Adrenal gland (tissue), 5 donors: ENCODE data around the gene KCNK13.

Experiments used
- POLR2A ChIP-seq, 2 donors: fragments of 450-650 bp; IDR thresholded peaks; one replicate each; pipeline ENCODE4 v1.6.1; 2017; ENCODE audit warnings: antibody characterized with exemption in 2 of 2, mild to moderate bottlenecking in 2 of 2, moderate library complexity in 1 of 2
- TF ChIP-seq, protein P1 (sequence below), 6 experiments: fragments of 450-650 bp in 4 of 6; fragments of 200-600 bp in 2 of 6; sonication (generic) in 1 of 6; IDR thresholded peaks; 1 replicate in 5 of 6; 2 replicates in 1 of 6; pipeline versions ENCODE4 v1.5.1 to v1.8.0; 2016 to 2021; ENCODE audit warnings: antibody characterized with exemption in 6 of 6, mild to moderate bottlenecking in 2 of 6, moderate library complexity in 1 of 6
- donor health status: DM: no; HTN: no; CAD: no.

GRCh38 chr14:90062127-90062794 lies 467 bp downstream of the KCNK13 start:
- TF ChIP-seq, protein P1, sequence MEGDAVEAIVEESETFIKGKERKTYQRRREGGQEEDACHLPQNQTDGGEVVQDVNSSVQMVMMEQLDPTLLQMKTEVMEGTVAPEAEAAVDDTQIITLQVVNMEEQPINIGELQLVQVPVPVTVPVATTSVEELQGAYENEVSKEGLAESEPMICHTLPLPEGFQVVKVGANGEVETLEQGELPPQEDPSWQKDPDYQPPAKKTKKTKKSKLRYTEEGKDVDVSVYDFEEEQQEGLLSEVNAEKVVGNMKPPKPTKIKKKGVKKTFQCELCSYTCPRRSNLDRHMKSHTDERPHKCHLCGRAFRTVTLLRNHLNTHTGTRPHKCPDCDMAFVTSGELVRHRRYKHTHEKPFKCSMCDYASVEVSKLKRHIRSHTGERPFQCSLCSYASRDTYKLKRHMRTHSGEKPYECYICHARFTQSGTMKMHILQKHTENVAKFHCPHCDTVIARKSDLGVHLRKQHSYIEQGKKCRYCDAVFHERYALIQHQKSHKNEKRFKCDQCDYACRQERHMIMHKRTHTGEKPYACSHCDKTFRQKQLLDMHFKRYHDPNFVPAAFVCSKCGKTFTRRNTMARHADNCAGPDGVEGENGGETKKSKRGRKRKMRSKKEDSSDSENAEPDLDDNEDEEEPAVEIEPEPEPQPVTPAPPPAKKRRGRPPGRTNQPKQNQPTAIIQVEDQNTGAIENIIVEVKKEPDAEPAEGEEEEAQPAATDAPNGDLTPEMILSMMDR (IDR thresholded peaks at IDR 0.05) = no peak
- TF ChIP-seq POLR2A (IDR thresholded peaks at IDR 0.05) = no peak
